GM12878 (cell line): ENCODE data around the gene DLG1. TPM values are rescaled to one million over a fixed set of nuclear protein-coding genes. Genes with fewer than 3 reads are reported as not detected.

Experiments used
- BACH1 ChIP-seq: fragments of 450-650 bp; IDR thresholded peaks from 2 replicates; pipeline ENCODE4 v1.6.1; 2017; ENCODE audit warnings: mild to moderate bottlenecking, borderline replicate concordance
- CTCF ChIP-seq, 3 experiments: IDR thresholded peaks in 2 of 3; conservative IDR thresholded peaks in 1 of 3; 2 replicates each; pipeline ENCODE4 v1.5.1; 2011; ENCODE audit warnings: low read depth in 3 of 3, low read length in 3 of 3, mild to moderate bottlenecking in 3 of 3, control low read depth in 2 of 3, moderate library complexity in 2 of 3, inconsistent platforms in 1 of 3, mixed read lengths in 1 of 3; ENCODE audit not compliant: control insufficient read depth in 2 of 3, insufficient read depth in 1 of 3; ENCODE audit errors: extremely low read depth in 1 of 3
- DPF2 ChIP-seq: fragments of 450-650 bp; IDR thresholded peaks from 2 replicates; pipeline ENCODE4 v1.6.1; 2017; ENCODE audit warnings: mild to moderate bottlenecking
- GABPA ChIP-seq: IDR thresholded peaks from 2 replicates; pipeline ENCODE4 v1.6.1; 2014; ENCODE audit warnings: antibody characterized with exemption, low read depth, mild to moderate bottlenecking, inconsistent platforms
- HDAC6 ChIP-seq: fragments of 200-600 bp; sonication (generic); IDR thresholded peaks from one replicate; pipeline ENCODE4 v1.8.0; 2017; ENCODE audit warnings: antibody characterized with exemption; ENCODE audit not compliant: unreplicated experiment
- NFIC ChIP-seq: IDR thresholded peaks from 2 replicates; pipeline ENCODE4 v1.6.1; 2012; ENCODE audit warnings: low read depth, mild to moderate bottlenecking, inconsistent platforms, low read length, moderate library complexity
- SKIL ChIP-seq: fragments of 450-650 bp; IDR thresholded peaks from 2 replicates; pipeline ENCODE4 v1.6.1; 2017; ENCODE audit warnings: mild to moderate bottlenecking, low read depth, inconsistent platforms; ENCODE audit not compliant: poor library complexity, severe bottlenecking
- SRF ChIP-seq, 2 experiments: IDR thresholded peaks; 2 replicates each; pipeline ENCODE4 v1.6.1; 2011; ENCODE audit warnings: low read depth in 2 of 2, low read length in 2 of 2, mild to moderate bottlenecking in 1 of 2, moderate library complexity in 1 of 2
- polyA plus RNA-seq, 11 experiments: library from polyadenylated mRNA; depleted of rRNA in 4 of 11; unstranded in 6 of 11; stranded (reverse) in 5 of 11; fragments of >200 nt; fragmentation: Nextera tagmentation in 4 of 11; fragmentation: Illumina TruSeq in 1 of 11; extraction: Ambion mirVana in 4 of 11; extraction: Trizol in 1 of 11; gene quantifications; 1 replicate in 1 of 11; 2 replicates in 10 of 11; pipeline versions ENCODE4 v1.2.1 to v1.2.3, GENCODE V29; 2011 to 2016; ENCODE audit warnings: inconsistent platforms in 2 of 11, missing spikeins in 2 of 11, low read depth in 1 of 11
- total RNA-seq, 4 experiments: library from RNA; depleted of rRNA in 3 of 4; stranded (reverse); fragments of >200 nt in 3 of 4; fragmentation: Illumina TruSeq in 1 of 4; extraction: Trizol in 1 of 4; gene quantifications; 2 replicates each; pipeline versions ENCODE4 v1.2.1 to v1.2.3, GENCODE V29; 2013 to 2021
- TF ChIP-seq, protein P1 (sequence below): fragments of 450-650 bp; IDR thresholded peaks from 2 replicates; pipeline ENCODE4 v1.6.1; 2016; ENCODE audit warnings: mild to moderate bottlenecking
- TF ChIP-seq, protein P2 (sequence below): IDR thresholded peaks from 2 replicates; pipeline ENCODE4 v1.6.1; 2012; ENCODE audit warnings: low read depth, low read length, improper control_type of control experiment

DLG1 gene
- total and polyA plus RNA-seq, 10 of the 15 experiments (the other 5 are each of a cell fraction or from before 2014, with no cell fraction given) = 9.2 to 63.1 (median 40.1) TPM

- TF ChIP-seq BACH1 = no peak
- TF ChIP-seq, protein P1, sequence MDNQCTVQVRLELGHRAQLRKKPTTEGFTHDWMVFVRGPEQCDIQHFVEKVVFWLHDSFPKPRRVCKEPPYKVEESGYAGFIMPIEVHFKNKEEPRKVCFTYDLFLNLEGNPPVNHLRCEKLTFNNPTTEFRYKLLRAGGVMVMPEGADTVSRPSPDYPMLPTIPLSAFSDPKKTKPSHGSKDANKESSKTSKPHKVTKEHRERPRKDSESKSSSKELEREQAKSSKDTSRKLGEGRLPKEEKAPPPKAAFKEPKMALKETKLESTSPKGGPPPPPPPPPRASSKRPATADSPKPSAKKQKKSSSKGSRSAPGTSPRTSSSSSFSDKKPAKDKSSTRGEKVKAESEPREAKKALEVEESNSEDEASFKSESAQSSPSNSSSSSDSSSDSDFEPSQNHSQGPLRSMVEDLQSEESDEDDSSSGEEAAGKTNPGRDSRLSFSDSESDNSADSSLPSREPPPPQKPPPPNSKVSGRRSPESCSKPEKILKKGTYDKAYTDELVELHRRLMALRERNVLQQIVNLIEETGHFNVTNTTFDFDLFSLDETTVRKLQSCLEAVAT = no peak
- TF ChIP-seq GABPA = no peak
- TF ChIP-seq SKIL = no peak
- no peak for TF ChIP-seq NFIC
- no peak for TF ChIP-seq SRF (IDR thresholded peaks at IDR 0.05; ENCODE audit: low read depth in 2 of 2, low read length in 2 of 2)
- no peak for TF ChIP-seq DPF2
- TF ChIP-seq, protein P2, sequence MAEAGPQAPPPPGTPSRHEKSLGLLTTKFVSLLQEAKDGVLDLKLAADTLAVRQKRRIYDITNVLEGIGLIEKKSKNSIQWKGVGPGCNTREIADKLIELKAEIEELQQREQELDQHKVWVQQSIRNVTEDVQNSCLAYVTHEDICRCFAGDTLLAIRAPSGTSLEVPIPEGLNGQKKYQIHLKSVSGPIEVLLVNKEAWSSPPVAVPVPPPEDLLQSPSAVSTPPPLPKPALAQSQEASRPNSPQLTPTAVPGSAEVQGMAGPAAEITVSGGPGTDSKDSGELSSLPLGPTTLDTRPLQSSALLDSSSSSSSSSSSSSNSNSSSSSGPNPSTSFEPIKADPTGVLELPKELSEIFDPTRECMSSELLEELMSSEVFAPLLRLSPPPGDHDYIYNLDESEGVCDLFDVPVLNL = no peak
- TF ChIP-seq HDAC6 = no peak
- TF ChIP-seq CTCF (IDR thresholded peaks at IDR 0.05 in 2 of 3, conservative IDR thresholded peaks at IDR 0.05 in 1 of 3; ENCODE audit: control insufficient read depth in 2 of 3, extremely low read depth in 1 of 3, insufficient read depth in 1 of 3, low read depth in 3 of 3, low read length in 3 of 3) = no peak
Measured at GRCh38 chr3:197328198-197328597, 29.8 kb upstream of the DLG1 start (continued).
